HL-60 (cell line): ENCODE results near the gene BDH1.

Experiments used
- DNase-seq, 2 experiments: peaks; one replicate each; pipeline ENCODE4 v3.0.0-alpha.2; 2010 to 2020; ENCODE audit warnings: low read depth in 1 of 2, low spot score in 1 of 2
- H3K27ac ChIP-seq: fragments of 250-450 bp; sonication (Bioruptor Pico); replicated peaks from 2 replicates; pipeline ENCODE4 v1.5.1; 2020; ENCODE audit warnings: mild to moderate bottlenecking, moderate library complexity
- H3K27me3 ChIP-seq: fragments of 250-450 bp; sonication (Bioruptor Pico); 2 replicates; pipeline ENCODE4 v1.5.1; 2021; ENCODE audit warnings: mild to moderate bottlenecking, moderate library complexity; ENCODE audit not compliant: insufficient read depth, poor library complexity, severe bottlenecking
- H3K4me3 ChIP-seq: replicated peaks from 2 replicates; pipeline ENCODE4 v1.5.1; 2011; ENCODE audit warnings: mild to moderate bottlenecking, control low read depth, low read length; ENCODE audit not compliant: insufficient read depth
- CTCF ChIP-seq: IDR thresholded peaks from one replicate; pipeline ENCODE4 v1.5.1; 2011; ENCODE audit warnings: low read length, control low read depth, inconsistent platforms; ENCODE audit not compliant: insufficient read depth
- GABPA ChIP-seq: IDR thresholded peaks from 2 replicates; pipeline ENCODE4 v1.6.1; 2012; ENCODE audit warnings: low read depth
- POLR2AphosphoS5 ChIP-seq: IDR thresholded peaks from 2 replicates; pipeline ENCODE4 v1.6.1; 2012; ENCODE audit warnings: low read depth
- REST ChIP-seq: IDR thresholded peaks from 2 replicates; pipeline ENCODE4 v1.6.1; 2012; ENCODE audit warnings: low read depth; ENCODE audit not compliant: insufficient replicate concordance
- SPI1 ChIP-seq: IDR thresholded peaks from 2 replicates; pipeline ENCODE4 v1.6.1; 2012; ENCODE audit warnings: low read depth, mild to moderate bottlenecking, borderline replicate concordance

BDH1 gene

GRCh38 chr3:197505796-197506548 is 49.8 kb downstream of the BDH1 start:
- TF ChIP-seq POLR2AphosphoS5 (no peak), CTCF (no peak), GABPA (no peak)
- Histone ChIP-seq H3K4me3 (no peak overlapping the region), H3K27me3 (no peaks in the 10 kb centered on the region), H3K27ac (no peak overlapping the region)
- DNase-seq, result no peak

DNA sequence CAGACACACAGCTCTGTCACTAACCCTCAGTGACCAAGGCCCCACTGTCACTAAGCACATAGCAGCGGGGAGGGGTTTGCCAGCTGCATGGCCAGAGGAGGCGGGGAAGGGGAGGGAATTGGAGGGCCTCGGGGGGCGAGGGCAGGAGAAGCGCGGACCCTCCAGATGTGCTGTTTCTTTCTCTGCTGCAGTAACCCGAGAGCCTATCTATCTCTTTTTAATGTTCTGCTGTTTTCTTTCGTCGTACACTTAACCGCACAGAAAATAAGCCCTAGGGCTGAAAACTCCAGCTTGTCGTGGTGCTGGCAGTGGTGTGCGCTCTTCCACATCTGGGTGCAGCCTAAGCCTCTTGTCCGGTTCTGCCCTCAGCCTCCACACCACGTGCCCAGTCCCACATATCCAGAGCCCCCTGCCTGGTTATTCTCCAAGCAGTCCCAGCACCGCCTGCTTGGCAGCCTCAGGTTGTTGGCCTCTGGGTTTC is 51.1 kb downstream of the BDH1 start:
- no peak for DNase-seq
- Histone ChIP-seq H3K27ac (no peak overlapping the region), H3K4me3 (no peak overlapping the region), H3K27me3 (no peaks in the 10 kb centered on the region)
- TF ChIP-seq REST (no peak), SPI1 (no peak), POLR2AphosphoS5 (no peak), GABPA (no peak), CTCF (no peak)

- DNase-seq, result no peak
- Histone ChIP-seq H3K4me3 (no peak overlapping the region), H3K27ac (no peak overlapping the region), H3K27me3 (no peaks in the 10 kb centered on the region)
- TF ChIP-seq SPI1, result no peak
- TF ChIP-seq REST, result no peak
- TF ChIP-seq CTCF, result no peak
- TF ChIP-seq GABPA, result no peak
- TF ChIP-seq POLR2AphosphoS5, result no peak
These were observed 51.5 kb downstream of the BDH1 start for GRCh38 chr3:197504229-197504628.

DNA sequence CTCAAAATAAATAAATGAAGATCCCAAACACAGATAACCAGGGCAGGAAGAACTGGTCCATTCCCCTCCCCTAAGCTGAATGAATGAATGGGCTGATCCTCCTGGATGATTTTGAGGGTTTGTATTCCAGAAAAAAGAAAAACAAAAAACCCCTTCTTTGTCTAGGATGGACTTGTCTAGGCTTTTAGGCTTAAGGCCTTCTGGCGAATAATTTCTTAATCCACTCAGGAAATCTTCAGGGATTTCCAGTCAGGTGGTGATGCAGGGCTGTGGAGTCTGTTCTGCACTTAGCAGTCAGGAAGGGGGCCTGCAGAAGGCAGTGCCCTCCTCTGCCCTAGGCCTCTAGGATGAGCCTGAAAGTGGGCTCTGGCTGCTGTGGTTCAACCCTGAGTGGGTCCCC is 52.1 kb downstream of the BDH1 start:
- H3K27ac ChIP-seq, result no peak overlapping the region
- DNase-seq, result no peak
- TF ChIP-seq POLR2AphosphoS5 (no peak), GABPA (no peak), CTCF (no peak), REST (no peak), SPI1 (no peak)
- no peak overlapping the region for H3K4me3 ChIP-seq
- H3K27me3 ChIP-seq, result no peaks in the 10 kb centered on the region
